ENCODE data around the gene TRIM17.
"Not testable (repeated sequence)": the region's sequence is repeated elsewhere in the genome, so short reads cannot be mapped to it uniquely, and the experiment has no call there.

TRIM17 gene

GRCh38 chr1:228448372-228448771 is 31.7 kb upstream of the TRIM17 start:
- no peak for DNase-seq (ENCODE audit: low read depth)

GRCh38 chr1:228446852-228447251 is 30.2 kb upstream of the TRIM17 start:
- DNase-seq (ENCODE audit: low read depth) = no peak

- DNase-seq (ENCODE audit: low read depth) = peak; percentile 38
These were observed 29.4 kb upstream of the TRIM17 start for GRCh38 chr1:228445843-228446650.

GRCh38 chr1:228445490-228445842 is 28.8 kb upstream of the TRIM17 start:
- no peak for DNase-seq (ENCODE audit: low read depth)

GRCh38 chr1:228443395-228443794 is 26.7 kb upstream of the TRIM17 start:
- no peak for DNase-seq (ENCODE audit: low read depth)

GRCh38 chr1:228440761-228441500 is 24.3 kb upstream of the TRIM17 start:
- DNase-seq (ENCODE audit: low read depth) = no peak

GRCh38 chr1:228438266-228438665 is 21.6 kb upstream of the TRIM17 start:
- DNase-seq (ENCODE audit: low read depth) = no peak

GRCh38 chr1:228437424-228437962 is 20.8 kb upstream of the TRIM17 start:
- DNase-seq (ENCODE audit: low read depth) = no peak

- DNase-seq (ENCODE audit: low read depth) = no peak
These were observed 18.0 kb upstream of the TRIM17 start for GRCh38 chr1:228434689-228435088.

GRCh38 chr1:228433337-228434053 is 16.8 kb upstream of the TRIM17 start:
- not testable (repeated sequence) for DNase-seq (ENCODE audit: low read depth)

- DNase-seq (ENCODE audit: low read depth) = no peak
These were observed 13.6 kb upstream of the TRIM17 start for GRCh38 chr1:228430243-228430642.

- DNase-seq (ENCODE audit: low read depth) = no peak
These were observed 13.0 kb upstream of the TRIM17 start for GRCh38 chr1:228429698-228430097.

GRCh38 chr1:228429007-228429406 is 12.3 kb upstream of the TRIM17 start:
- DNase-seq (ENCODE audit: low read depth) = no peak

GRCh38 chr1:228428412-228428811 is 11.8 kb upstream of the TRIM17 start:
- no peak for DNase-seq (ENCODE audit: low read depth)

GRCh38 chr1:228426518-228427175 is 10.0 kb upstream of the TRIM17 start:
- no peak for DNase-seq (ENCODE audit: low read depth)

GRCh38 chr1:228424685-228425660 is 8.3 kb upstream of the TRIM17 start:
- DNase-seq (ENCODE audit: low read depth) = no peak

- no peak for DNase-seq (ENCODE audit: low read depth)
These were observed 6.9 kb upstream of the TRIM17 start for GRCh38 chr1:228423404-228424053.

GRCh38 chr1:228420968-228421826 is 4.5 kb upstream of the TRIM17 start:
- no peak for DNase-seq (ENCODE audit: low read depth)

- no peak for DNase-seq (ENCODE audit: low read depth)
These were observed 982 bp upstream of the TRIM17 start for GRCh38 chr1:228417483-228418203.

Data from stromal cell of bone marrow (primary cell).